HCT116 (cell line): ENCODE measurements around the gene FCRL6.

Source experiments
- SIN3A ChIP-seq: IDR thresholded peaks from 2 replicates; pipeline ENCODE4 v1.6.1; 2012; ENCODE audit warnings: low read depth
- TF ChIP-seq, protein P1 (sequence below): IDR thresholded peaks from 2 replicates; pipeline ENCODE4 v1.6.1; 2012; ENCODE audit warnings: low read depth

- TF ChIP-seq, protein P1, sequence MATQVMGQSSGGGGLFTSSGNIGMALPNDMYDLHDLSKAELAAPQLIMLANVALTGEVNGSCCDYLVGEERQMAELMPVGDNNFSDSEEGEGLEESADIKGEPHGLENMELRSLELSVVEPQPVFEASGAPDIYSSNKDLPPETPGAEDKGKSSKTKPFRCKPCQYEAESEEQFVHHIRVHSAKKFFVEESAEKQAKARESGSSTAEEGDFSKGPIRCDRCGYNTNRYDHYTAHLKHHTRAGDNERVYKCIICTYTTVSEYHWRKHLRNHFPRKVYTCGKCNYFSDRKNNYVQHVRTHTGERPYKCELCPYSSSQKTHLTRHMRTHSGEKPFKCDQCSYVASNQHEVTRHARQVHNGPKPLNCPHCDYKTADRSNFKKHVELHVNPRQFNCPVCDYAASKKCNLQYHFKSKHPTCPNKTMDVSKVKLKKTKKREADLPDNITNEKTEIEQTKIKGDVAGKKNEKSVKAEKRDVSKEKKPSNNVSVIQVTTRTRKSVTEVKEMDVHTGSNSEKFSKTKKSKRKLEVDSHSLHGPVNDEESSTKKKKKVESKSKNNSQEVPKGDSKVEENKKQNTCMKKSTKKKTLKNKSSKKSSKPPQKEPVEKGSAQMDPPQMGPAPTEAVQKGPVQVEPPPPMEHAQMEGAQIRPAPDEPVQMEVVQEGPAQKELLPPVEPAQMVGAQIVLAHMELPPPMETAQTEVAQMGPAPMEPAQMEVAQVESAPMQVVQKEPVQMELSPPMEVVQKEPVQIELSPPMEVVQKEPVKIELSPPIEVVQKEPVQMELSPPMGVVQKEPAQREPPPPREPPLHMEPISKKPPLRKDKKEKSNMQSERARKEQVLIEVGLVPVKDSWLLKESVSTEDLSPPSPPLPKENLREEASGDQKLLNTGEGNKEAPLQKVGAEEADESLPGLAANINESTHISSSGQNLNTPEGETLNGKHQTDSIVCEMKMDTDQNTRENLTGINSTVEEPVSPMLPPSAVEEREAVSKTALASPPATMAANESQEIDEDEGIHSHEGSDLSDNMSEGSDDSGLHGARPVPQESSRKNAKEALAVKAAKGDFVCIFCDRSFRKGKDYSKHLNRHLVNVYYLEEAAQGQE = no peak
- TF ChIP-seq SIN3A = no peak
These were observed 53.5 kb downstream of the FCRL6 start for GRCh38 chr1:159855709-159856108.
